Heart left ventricle (tissue), 13 donors: ENCODE data around the gene LARP4B.

Experiments used
- CTCF ChIP-seq, 12 donors: fragments of 200-600 bp; sonication (generic) in 4 of 12; IDR thresholded peaks; one replicate each; pipeline versions ENCODE4 v1.5.0 to v1.8.0; 2018 to 2022; ENCODE audit warnings: antibody characterized with exemption in 12 of 12, mild to moderate bottlenecking in 5 of 12
- POLR2A ChIP-seq, 2 donors: fragments of 450-650 bp; IDR thresholded peaks; one replicate each; pipeline ENCODE4 v1.6.1; 2017; ENCODE audit warnings: antibody characterized with exemption in 2 of 2, mild to moderate bottlenecking in 2 of 2, moderate library complexity in 2 of 2
- donor health status: ischemic (EF 13 %, LVEDD 7.1; RV severe dilation, severe dysfunction).
- donor health status: DM: no; HTN: yes; CAD: no.
- donor health status: DM: no; HTN: no; CAD: no.
- donor health status: ischemic (EF 25% LVEDD 6.9; RV normal size, moderate dysfunction).
- donor health status: ischemic (EF 25% LVEDD 5.7; RV mildly dilated, moderate dysfunction).
- donor health status: ischemic (EF 35%, LVEDD 5.7; RV mildly dilated, moderate dysfunction).
- donor health status: nonischemic (EF 11% LVEDD 7.7; RV severe dilation, severe dysfunction).
- donor health status: DM: yes; HTN: yes; CAD: no.
- donor health status: PGD.
- donor health status: ischemic (EF 29% LVEDD 5.4; RV normal size, mild dysfunction).
- donor health status: nonischemic (EF 23%, LVEDD 6.1; RV moderate dilation, normal function).

- TF ChIP-seq CTCF (IDR thresholded peaks at IDR 0.05) (no peak), POLR2A (IDR thresholded peaks at IDR 0.05) (no peak)
Measured at GRCh38 chr10:841535-841934, 90.0 kb downstream of the LARP4B start.
